ENCODE data around the gene NCBP1.
"Not testable (repeated sequence)": the region's sequence is repeated elsewhere in the genome, so short reads cannot be mapped to it uniquely, and the experiment has no call there.

DNA sequence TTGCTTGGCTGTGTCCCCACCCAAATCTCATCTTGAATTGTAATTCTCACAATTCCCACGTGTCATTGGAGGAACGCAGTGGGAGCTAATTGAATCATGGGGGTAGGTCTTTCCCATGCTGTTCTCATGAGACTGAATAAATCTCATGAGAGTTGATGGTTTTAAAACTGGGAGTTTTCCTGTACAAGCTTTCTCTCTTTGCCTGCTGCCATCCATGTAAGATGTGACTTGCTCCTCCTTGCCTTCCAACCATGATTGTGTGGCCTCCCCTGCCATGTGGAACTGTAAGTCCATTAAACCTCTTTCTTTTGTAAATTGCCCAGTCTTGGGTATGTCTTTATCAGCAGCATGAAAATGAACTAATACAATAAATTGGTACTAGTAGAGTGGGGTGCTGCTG, 13.6 kb upstream of the NCBP1 start:
- TF ChIP-seq EP300 (IDR thresholded peaks at IDR 0.05); RNF2 (IDR thresholded peaks at IDR 0.05; ENCODE audit: borderline replicate concordance, low read depth); HOXB13 (CRISPR knock-in tag; IDR thresholded peaks at IDR 0.05; ENCODE audit: low read depth); POLR2AphosphoS2 (conservative IDR thresholded peaks at IDR 0.05; ENCODE audit: low read length); CEBPB (IDR thresholded peaks at IDR 0.05): not testable (repeated sequence)
- TF ChIP-seq, protein P1, sequence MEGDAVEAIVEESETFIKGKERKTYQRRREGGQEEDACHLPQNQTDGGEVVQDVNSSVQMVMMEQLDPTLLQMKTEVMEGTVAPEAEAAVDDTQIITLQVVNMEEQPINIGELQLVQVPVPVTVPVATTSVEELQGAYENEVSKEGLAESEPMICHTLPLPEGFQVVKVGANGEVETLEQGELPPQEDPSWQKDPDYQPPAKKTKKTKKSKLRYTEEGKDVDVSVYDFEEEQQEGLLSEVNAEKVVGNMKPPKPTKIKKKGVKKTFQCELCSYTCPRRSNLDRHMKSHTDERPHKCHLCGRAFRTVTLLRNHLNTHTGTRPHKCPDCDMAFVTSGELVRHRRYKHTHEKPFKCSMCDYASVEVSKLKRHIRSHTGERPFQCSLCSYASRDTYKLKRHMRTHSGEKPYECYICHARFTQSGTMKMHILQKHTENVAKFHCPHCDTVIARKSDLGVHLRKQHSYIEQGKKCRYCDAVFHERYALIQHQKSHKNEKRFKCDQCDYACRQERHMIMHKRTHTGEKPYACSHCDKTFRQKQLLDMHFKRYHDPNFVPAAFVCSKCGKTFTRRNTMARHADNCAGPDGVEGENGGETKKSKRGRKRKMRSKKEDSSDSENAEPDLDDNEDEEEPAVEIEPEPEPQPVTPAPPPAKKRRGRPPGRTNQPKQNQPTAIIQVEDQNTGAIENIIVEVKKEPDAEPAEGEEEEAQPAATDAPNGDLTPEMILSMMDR (IDR thresholded peaks at IDR 0.05): not testable (repeated sequence)

All from A549 (cell line).